PC-3 (cell line): ENCODE measurements around the gene DBH.

Source experiments
- CTCF ChIP-seq: fragments of 300-600 bp; sonication (generic); conservative IDR thresholded peaks from 2 replicates; pipeline ENCODE4 v1.5.1; 2017; ENCODE audit warnings: antibody characterized with exemption, low read depth, mild to moderate bottlenecking, low read length
- EZH2phosphoT487 ChIP-seq: fragments of 300-600 bp; sonication (generic); IDR thresholded peaks from 2 replicates; pipeline ENCODE4 v1.6.1; 2018; ENCODE audit warnings: mild to moderate bottlenecking, antibody characterized with exemption, low read length, borderline replicate concordance

DNA sequence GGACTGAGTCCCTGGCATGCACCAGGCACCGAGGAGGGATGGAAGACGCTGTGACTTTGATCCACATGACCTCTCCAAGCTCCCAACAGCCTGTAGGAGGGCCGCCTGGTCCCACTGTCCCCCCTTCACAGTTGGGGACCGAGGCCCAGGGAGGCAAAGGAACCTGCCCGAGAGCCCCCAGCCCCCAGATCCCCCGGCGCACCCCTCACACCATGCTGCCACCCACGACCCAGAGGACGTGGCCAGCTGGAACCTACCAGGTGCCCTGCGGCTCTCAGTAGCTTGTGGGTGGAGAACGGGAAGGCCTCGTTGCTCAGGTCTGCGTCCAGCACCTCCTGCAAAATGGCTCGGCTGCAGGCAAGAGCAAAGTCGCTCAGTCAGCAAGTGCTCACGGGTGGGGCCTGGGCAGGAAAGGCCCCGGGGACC is 48.8 kb downstream of the DBH start:
- TF ChIP-seq CTCF (no peak), EZH2phosphoT487 (no peak)
